IPS-18c (cell line): ENCODE data around the gene CUL4A.

ENCODE experiments used
- H3K4me3 ChIP-seq: 2 replicates; pipeline ENCODE4 v1.7.0; 2013; ENCODE audit warnings: low read depth, mild to moderate bottlenecking, low read length, moderate library complexity; ENCODE audit not compliant: insufficient read depth
- H3K9me3 ChIP-seq: one replicate; pipeline ENCODE4 v1.6.1; 2013; ENCODE audit warnings: mild to moderate bottlenecking, low read length, moderate library complexity; ENCODE audit not compliant: control insufficient read depth, insufficient read depth

Gene CUL4A

DNA sequence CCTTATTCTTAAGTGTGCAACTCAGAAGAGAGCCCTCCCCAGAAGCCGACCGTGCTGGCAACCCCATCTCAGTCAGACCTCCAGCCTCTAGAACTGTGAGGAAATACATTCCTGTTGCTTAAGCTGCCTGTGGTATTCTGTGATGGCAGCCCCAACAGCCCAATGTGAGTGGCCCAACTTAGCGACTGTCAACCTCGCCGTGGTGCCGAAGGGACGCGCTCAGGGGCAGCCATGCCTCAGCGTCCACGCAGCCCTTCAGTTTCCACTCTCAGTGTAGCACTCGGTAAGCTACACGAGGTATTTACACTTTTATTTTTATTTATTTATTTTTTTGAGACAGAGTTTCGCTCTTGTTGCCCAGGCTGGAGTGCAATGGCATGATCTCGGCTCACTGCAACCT, 32.6 kb upstream of the CUL4A start:
- no peaks in the 10 kb centered on the region for H3K9me3 ChIP-seq

DNA sequence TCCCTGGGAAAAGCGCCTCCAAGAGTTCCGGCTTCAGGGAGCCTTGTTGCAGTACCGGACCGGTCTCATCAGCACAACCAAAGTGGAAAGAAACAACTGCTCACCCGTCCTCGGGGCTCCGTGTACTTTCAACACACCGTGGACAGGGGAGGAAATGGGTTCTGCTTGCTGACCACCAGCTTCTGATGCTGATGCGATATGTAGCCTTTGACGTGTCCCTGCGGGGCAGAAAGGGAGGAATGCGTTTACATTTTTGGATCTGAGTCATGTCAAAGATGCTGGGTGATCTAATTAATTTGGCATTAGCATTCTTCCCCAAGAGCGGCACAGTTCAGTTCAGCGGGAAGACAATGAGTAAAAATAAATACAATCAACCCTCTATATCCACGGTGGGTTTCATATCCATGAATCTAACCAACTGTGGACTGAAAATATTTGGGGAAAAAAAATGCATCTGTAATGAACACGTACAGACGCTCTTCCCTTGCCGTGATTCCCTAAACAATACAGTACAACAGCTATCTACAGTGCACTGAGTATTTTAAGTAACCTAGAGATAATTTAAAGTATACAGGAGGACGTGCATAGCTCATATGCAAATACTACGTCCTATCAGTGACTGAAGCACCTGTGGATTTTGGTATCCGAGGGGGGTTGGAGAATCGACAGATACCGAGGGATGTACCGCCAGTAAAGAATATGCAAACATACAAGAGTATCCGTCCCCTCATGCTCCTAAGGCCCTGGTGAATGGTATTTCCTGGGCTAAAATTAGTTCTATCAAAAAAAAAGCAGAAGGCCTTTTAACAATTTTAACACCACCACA, 31.1 kb upstream of the CUL4A start:
- Histone ChIP-seq H3K4me3 (no peak overlapping the region), H3K9me3 (no peaks in the 10 kb centered on the region)

More for the DNA sequence above, 32.6 kb upstream of the CUL4A start:
- H3K4me3 ChIP-seq, result no peak overlapping the region

DNA sequence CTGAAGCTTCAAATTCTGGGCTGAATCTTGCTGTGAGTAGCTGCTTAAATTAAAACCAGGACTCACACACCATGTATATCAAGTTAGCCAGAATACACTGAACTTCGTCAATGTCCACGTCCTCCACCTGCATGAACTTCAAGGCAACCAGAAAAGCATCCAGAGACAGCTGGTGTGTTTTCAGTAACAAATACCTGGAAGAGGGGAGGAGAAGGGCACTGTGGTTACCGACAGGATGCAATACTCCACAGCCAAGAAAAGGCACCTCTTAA, 30.6 kb upstream of the CUL4A start:
- Histone ChIP-seq H3K9me3 (no peaks in the 10 kb centered on the region), H3K4me3 (no peak overlapping the region)

DNA sequence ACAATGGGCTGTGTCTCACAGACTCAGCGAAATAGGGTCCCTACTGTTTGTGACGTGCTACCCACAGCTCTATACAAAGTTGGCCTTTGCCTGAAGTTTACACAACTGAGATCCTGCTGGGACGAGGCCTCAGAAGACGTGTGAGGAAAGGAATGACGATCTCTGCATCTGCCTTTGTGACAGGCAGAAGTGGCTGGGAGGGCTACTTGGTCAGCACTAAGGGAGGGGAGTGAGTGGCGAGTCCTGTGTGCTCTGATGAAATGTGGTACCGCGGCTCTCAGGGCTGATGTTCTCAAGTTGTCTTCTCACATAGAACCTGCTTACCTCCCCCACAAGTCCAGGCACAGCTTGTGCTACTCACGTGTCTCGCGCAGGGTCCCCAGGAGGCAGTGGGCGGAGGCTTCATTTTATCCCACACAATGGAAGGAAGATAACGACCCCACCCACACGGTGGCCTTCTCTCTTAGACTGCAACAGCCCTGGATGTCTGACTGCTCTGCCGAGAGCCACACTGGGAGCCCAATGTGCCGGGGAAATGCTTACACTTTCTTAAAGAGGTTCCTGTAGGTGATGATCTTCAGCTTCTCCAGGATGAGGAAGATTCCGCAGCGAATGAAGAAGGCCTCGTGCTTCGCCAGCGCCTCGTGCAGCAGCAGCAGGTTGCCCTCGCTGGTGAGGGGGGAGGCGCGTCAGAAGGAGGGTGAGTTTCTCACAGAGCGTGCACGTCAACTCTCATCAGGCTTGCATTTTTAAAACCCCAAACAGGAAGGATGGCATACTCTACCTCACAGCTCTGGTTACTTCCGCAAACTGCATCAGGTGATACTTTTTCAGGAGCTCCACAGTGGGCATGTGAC, 29.8 kb upstream of the CUL4A start:
- no peak overlapping the region for H3K4me3 ChIP-seq
- H3K9me3 ChIP-seq, result no peaks in the 10 kb centered on the region

DNA sequence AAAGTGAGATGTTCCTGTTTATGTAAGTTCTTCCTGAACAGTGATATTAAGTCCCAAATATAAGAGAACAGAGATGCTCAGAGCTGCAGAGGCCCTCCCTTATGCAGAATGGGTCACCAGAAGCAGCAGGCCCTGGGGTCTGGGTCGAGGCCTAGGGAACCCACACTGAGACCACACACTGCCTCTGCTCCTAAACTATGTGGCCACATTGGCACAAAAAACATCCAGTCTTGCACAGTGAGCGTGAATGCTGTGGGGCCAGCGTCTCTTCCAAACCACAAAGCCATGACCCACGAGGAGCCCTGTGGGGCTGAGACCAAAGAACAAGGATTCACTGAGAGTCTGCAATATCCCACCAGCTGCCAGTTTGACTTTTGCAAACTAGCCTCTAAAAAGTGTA, 27.4 kb upstream of the CUL4A start:
- H3K9me3 ChIP-seq, result no peaks in the 10 kb centered on the region
- no peak overlapping the region for H3K4me3 ChIP-seq

DNA sequence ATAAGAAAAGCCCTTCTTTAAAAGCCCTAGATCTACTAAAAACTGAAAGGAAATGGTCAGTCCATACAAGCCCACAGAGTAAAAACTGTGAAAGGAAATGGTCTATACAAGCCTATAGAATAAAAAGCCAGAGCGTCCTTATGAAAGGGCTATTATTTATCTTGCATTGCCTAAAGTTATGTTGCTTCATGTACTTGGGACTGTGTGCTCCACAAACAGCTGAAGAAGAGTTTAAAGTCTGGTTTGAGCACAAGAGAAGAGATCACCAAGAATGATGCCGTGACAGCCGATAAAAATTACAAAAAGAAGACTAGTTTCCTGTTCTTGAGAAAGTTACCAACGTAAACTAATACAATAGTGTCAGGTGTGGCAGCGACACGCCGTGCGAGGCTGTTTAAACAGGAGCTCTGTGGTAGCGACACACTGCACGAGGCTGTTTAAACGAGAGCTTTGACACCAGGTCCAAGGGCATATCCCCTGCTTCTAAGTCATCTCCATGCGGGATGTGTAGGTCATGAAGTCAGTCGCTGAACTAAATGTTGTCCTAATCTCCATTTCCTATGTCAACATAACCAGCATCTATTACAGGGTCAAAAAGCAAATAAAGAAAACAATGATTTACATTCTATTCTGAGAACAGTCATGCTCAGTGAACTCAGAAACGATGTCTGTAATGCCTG, 25.8 kb upstream of the CUL4A start:
- no peaks in the 10 kb centered on the region for H3K9me3 ChIP-seq
- no peak overlapping the region for H3K4me3 ChIP-seq

DNA sequence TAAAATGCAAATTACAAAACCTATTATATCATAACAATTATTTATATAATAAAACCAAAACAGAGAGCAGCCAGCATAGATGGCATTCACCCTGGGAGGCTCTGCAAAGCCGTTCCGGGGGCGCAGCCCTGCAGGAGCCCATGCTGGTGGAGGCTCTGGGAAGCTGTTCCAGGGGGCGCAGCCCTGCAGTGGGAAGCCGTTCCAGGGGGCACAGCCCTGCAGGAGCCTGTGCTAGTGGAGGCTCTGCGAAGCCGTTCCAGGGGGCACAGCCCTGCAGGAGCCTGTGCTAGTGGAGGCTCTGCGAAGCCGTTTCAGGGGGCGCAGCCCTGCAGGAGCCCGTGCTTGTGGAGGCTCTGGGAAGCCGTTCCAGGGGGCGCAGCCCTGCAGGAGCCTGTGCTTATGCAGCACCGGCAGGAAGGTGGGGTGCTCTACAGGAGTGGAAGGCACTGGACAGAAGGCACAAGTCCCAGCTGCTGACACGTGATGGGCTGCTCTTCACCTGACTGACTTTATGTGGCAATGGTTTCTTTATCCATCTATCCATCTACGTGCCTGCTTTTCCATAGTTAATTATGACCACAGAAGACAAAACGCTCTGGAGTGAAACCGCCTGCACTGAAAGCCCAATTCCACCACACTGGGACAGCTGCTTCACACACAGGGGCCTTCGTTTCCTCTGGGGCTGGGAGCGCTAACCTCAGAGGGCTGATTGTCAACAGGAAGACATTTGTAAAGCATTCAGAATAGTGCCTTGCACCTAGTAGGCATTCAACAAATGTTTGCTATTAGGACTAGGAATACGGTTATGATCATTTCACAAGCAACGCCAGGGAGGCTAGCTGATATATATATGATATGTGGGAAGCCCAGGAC, 24.6 kb upstream of the CUL4A start:
- Histone ChIP-seq H3K4me3 (no peak overlapping the region), H3K9me3 (no peaks in the 10 kb centered on the region)

DNA sequence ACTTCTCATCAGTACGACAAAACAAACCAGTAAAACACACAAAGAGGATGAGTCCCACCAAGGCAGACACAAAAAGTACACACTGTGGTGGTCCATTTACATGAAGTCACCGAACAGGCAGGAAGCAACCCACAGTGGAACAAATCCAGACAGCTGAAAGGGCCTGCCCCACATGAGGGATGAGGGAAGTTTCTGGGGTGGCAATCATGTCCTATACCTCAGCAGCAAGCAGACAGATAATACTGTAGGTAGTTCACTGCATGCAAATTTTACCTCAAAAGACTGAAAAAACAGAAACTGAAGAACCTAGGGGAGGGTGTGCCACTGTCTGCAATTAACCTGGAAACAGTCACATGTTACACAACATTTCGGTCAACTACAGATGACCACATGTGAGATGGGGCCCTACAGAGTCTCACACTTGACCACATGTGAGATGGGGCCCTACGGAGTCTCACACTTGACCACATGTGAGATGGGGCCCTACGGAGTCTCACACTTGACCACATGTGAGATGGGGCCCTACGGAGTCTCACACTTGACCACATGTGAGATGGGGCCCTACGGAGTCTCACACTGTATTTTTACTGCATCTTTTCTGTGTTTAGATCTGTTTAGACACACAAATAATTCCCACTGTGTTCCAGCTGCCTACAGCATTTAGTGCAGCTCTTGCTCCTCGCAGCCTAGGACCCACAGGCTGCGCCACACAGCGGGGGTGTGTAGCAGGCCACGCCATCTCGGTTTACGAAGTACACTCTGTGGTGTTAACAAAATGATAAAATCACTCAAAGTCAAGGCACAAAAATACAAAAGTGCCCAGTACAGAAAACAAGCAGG, 23.1 kb upstream of the CUL4A start:
- Histone ChIP-seq H3K4me3 (no peak overlapping the region), H3K9me3 (no peaks in the 10 kb centered on the region)

DNA sequence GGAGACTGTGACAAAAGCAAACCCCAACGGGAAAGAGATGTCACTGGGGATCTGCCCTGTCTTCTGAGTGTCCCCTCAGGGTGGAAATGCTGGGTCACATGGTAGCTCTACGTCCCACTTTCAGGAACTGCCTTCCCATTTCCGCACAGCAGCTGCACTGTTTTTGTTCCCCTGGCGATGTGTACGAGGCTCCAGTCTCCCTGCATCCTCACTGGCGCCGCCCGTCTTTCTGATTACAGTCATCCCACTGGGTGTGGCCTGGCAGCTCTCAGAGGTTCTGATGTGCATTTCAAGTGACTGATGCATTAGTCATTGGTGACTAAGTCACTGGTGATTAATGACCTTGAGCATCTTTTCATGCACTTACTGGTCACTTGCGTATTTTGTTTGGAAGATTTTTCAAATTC, 22.1 kb upstream of the CUL4A start:
- no peak overlapping the region for H3K4me3 ChIP-seq

DNA sequence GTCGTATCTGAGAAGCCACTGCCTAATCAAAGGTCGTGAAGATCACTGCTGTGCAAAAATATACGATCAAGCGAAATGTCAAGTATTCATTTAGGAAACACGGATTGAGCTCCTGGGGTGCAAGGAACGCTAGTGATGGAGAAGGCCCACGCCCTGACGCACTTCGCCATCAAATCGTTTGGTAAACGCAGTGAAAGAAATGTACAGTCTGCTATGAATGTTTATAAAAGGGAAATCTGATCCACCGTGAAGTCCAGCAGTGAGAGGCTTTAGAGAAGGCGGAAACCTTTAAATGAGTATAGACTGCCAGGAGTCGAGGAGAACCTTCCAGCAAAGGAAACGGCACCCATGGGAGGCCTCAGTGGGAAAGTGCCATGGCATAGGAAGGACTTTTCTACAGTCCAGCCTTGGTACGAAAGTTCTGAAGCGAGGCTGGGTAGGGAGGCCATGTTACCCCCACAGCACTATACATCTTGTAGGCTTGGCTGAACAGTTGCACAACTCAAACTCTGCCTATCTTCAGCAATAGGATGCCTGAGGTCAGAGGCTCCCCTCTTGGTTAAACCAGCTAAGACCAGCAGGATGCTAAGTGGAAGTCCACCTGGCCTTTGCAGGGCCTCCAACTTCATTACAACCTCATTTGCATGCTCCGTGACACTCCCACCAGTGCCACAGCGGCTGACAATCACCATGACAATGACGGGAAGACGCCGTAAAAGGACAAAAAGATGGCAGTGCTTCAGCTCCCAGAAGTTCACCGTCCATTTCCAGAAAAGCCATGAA, 21.3 kb upstream of the CUL4A start:
- no peaks in the 10 kb centered on the region for H3K9me3 ChIP-seq

More for the DNA sequence above, 22.1 kb upstream of the CUL4A start:
- no peaks in the 10 kb centered on the region for H3K9me3 ChIP-seq

DNA sequence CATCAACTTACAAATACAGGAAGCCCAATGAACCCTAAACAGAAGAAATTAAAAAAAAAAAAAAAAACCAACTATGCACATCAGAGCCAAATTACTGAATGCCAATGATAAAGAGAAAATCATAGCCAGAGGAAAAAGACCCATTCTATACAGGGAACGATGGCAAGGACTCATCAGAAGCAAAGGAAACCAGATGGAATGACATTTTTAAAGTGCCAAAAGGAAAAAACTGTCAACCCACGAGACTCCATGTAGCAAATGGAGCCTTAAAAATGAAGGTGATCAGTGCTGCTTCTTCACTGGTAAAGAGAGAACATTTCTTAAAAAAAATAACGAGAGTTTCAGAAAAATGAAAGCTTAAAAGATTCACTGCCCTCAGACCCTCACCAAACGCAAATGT, 19.2 kb upstream of the CUL4A start:
- Histone ChIP-seq H3K4me3 (no peak overlapping the region), H3K9me3 (no peaks in the 10 kb centered on the region)

More for the DNA sequence above, 21.3 kb upstream of the CUL4A start:
- no peak overlapping the region for H3K4me3 ChIP-seq

DNA sequence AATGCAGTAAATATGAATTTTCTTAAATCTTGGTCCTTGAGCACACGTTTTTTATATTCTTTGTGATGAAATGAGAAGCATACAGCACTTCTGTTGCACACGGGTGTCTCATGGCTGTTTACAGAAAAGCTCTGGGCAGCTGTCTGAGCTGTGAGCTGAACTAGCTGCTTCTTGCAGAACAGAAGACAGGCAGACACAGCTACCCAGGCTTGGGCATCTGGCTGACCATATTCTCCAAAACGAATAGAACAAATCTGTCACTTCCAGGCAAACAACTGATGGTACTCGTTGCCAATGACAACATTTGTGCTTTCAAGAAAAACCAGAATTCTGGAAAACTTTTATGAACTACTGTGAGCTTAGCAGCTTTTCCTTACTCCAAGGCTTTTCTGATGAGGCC, 17.1 kb upstream of the CUL4A start:
- no peaks in the 10 kb centered on the region for H3K9me3 ChIP-seq
- H3K4me3 ChIP-seq, result no peak overlapping the region

DNA sequence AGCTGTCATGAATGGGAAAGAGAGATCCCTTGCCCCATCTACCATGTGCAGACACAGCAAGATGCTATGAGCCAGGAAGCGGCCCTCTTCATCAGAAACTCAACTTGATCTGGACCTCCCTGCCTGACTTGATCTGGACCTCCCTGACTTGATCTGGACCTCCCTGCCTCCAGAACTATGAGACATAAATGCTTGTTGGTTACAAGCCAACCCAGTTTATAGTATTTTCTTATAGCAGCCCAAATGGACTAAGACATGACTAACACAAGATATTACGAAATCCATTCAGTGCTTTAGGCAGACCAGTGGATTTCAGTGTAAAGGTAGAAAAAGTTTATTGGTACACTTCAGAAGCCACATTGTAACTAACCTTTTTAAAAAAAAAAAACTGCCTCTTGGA, 16.5 kb upstream of the CUL4A start:
- Histone ChIP-seq H3K4me3 (no peak overlapping the region), H3K9me3 (no peaks in the 10 kb centered on the region)

DNA sequence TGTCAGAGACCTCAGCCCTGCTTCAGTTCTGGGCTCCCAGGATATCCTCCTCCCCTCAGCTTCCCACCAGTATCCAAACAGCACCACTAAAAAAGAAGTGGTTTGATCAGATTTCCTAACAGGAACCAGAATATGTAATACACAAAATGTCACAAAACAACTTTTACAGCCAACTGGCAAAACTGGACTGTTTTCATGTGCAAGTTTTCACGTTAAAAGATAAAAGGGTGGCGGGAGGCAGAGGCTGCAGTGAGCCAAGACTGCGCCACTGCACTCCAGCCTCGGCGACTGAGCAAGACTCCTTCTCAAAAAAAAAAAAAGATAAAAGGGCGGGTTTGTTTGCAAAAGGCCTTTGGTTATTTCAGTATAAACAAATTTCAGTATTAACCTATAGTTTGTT, 14.1 kb upstream of the CUL4A start:
- H3K9me3 ChIP-seq, result no peaks in the 10 kb centered on the region

DNA sequence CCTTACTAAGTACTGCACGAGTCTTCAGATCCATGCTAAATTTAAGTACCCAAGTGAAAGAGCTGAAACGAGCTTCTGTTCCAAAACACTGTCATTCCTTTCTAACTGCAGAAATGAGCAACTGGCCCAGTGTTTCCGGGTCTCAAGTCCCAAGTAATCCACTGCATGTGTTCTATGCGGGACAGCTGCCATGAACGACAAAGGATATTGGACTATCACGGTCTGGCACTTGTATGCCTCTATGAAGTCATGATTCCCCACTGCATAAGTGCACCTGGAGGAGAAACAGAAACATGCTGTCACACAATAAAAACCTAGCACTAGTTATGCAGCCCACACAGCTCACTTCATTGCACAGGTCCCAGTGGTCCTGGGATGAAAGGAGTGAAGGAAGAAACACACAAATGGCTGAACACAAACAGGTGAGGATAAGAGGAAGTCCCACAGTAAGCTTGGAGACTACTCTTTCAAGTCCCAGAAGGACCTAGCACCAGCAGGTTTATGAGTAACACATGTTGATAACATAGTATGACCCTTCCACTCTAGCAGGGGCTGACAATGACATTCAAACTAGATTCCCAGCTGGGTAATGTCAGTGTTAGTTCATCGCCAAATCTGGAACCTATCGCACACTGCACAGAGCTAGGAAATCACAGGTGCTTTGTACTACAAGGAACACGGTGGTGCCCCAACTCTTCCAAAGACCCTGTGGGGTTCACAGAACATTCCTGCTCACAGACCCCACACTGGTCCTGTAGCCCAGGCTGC, 12.3 kb upstream of the CUL4A start:
- Histone ChIP-seq H3K4me3 (no peak overlapping the region), H3K9me3 (no peaks in the 10 kb centered on the region)

More for the DNA sequence above, 14.1 kb upstream of the CUL4A start:
- H3K4me3 ChIP-seq, result no peak overlapping the region
